Small intestine (tissue), 7 donors: ENCODE measurements around the gene AXL. TPM values are rescaled to one million over a fixed set of nuclear protein-coding genes. Genes with fewer than 3 reads are reported as not detected.
A peak's percentile ranks its signal among the peaks of the same experiment; 100 is the strongest.

Experiments used
- DNase-seq, 2 donors: peaks; one replicate each; pipeline versions ENCODE4 v3.0.0 to v3.0.0-alpha.2; 2013
- FAIRE-seq: peaks from 2 replicates; lab custom pipeline; 2012; peaks lifted over from hg19 to GRCh38; lab: Jason Lieb, UNC
- H3K27ac ChIP-seq, 3 donors: one replicate each; pipeline ENCODE4 v1.5.1; 2013; ENCODE audit warnings: low read length in 2 of 3, mild to moderate bottlenecking in 2 of 3, control low read depth in 1 of 3, inconsistent platforms in 1 of 3, low read depth in 1 of 3, moderate library complexity in 1 of 3
- H3K27me3 ChIP-seq, 3 donors: one replicate each; pipeline ENCODE4 v1.6.1; 2013; ENCODE audit warnings: low read length in 3 of 3, inconsistent platforms in 1 of 3; ENCODE audit not compliant: control insufficient read depth in 3 of 3, insufficient read depth in 3 of 3
- H3K36me3 ChIP-seq, 3 donors: one replicate each; pipeline ENCODE4 v1.6.1; 2013; ENCODE audit warnings: low read length in 3 of 3, inconsistent platforms in 1 of 3, low read depth in 1 of 3, mild to moderate bottlenecking in 1 of 3, moderate library complexity in 1 of 3; ENCODE audit not compliant: control insufficient read depth in 3 of 3, insufficient read depth in 2 of 3
- H3K4me1 ChIP-seq, 3 donors: one replicate each; pipeline ENCODE4 v1.6.1; 2013; ENCODE audit warnings: low read length in 2 of 3, inconsistent platforms in 1 of 3, low read depth in 1 of 3, mild to moderate bottlenecking in 1 of 3, moderate library complexity in 1 of 3; ENCODE audit not compliant: control insufficient read depth in 3 of 3, insufficient read depth in 2 of 3
- H3K4me3 ChIP-seq, 3 donors: one replicate each; pipeline ENCODE4 v1.5.1; 2013; ENCODE audit warnings: low read length in 3 of 3, control low read depth in 1 of 3, inconsistent platforms in 1 of 3, low read depth in 1 of 3, mild to moderate bottlenecking in 1 of 3, moderate library complexity in 1 of 3
- H3K9me3 ChIP-seq, 2 donors: one replicate each; pipeline ENCODE4 v1.6.1; 2013; ENCODE audit warnings: low read depth in 1 of 2, low read length in 1 of 2; ENCODE audit not compliant: control insufficient read depth in 2 of 2, insufficient read depth in 1 of 2
- WGBS, 3 donors: extraction: QIAGEN DNeasy Blood & Tissue Kit; methylation state at CpG; one replicate each; pipeline ENCODE4 v1.1.7; 2013; 5-methylcytosine and 5-hydroxymethylcytosine counted together
- polyA plus RNA-seq, 4 donors: library from polyadenylated mRNA; stranded (reverse) in 3 of 4; unstranded in 1 of 4; fragments of 200-250 nt in 3 of 4; fragments of 120-200 nt in 1 of 4; gene quantifications; one replicate each; pipeline versions ENCODE4 v1.2.1 to v1.2.3, GENCODE V29; 2013
- donor health status: healthy with polysubstance abuse.
- donor health status: control.
- donor health status: control.
- donor health status: Bipolar disorder and iron deficiency.
- donor health status: healthy.

Gene AXL
- polyA plus RNA-seq, 4 donors: 0.67 to 13.4 (median 7.1) TPM

DNA sequence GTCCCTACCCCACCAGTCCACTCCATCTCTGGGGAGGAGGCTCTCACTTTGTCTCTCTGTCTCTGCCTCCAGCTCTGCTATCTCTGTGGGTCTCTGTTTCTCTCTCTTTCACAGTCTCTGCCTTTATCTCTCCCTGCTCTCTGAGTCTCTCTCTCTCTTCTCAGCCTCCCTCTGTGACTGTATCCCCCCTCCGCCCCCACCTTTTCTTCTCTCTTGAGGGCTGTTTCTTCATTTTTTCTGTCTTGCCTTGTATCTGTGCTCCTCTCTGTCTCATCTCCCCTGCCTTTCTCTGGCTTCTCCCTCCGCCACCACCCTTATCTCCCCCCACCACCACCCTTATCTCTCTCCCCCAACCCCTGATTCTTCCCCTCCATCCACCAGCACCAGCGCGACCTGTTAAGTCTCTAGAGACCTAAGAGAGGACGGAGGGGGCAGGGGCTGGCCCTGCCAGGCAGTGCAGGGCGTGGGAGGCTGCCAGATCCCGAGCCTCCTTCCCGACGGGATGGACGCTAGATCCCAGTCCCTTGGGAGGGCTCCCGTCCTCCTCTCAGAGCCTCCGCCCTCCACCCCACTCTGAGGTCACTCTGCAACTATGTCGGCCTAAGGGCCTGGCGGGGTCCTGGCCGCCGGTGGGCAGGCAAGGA is 1.0 kb downstream of the AXL start:
- H3K4me3 ChIP-seq: peak overlapping the region in 2 of 3 donors; percentile 38 to 53
- DNase-seq: no peak
- 28 to 36% (median 35%) methylated on average over 15 to 16 of the region's 16 CpGs for WGBS, 3 donors
- H3K4me1 ChIP-seq: peaks cover 0 to 8% (median 0%) of the 10 kb centered on the region in 3 donors
- no peaks in the 10 kb centered on the region for H3K9me3 ChIP-seq
- H3K27me3 ChIP-seq: peaks cover 0 to 22% (median 0%) of the 10 kb centered on the region in 3 donors
- no peak for FAIRE-seq
- peak overlapping the region; percentile 11 to 88 (median 22) for H3K27ac ChIP-seq
- peaks cover 0 to 21% (median 0%) of the 10 kb centered on the region in 3 donors for H3K36me3 ChIP-seq

DNA sequence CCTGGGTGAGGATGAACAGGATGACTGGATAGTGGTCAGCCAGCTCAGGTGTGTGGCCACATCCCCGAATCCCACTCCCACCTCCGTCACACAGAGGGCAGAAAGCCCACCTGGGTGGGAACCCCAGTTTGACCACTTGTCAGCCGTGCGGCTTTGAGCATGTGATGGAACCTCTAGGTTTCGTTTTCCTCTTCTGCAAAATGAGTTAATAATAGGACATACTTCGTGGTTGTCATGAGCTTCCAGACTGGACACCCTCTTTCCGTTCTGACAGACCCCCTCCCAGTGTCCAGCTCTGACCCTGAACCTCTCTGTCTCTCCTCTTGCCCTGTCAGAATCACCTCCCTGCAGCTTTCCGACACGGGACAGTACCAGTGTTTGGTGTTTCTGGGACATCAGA is 1.8 kb downstream of the AXL start:
- WGBS, 3 donors: 46 to 60% (median 54%) methylated on average over 9 of the region's 9 CpGs
- Histone ChIP-seq H3K27ac (peak overlapping the region in 1 of 3 donors; percentile 88), H3K9me3 (no peaks in the 10 kb centered on the region), H3K27me3 (peaks cover 0 to 22% (median 0%) of the 10 kb centered on the region in 3 donors), H3K36me3 (peaks cover 0 to 21% (median 0%) of the 10 kb centered on the region in 3 donors), H3K4me1 (peaks cover 0 to 11% (median 0%) of the 10 kb centered on the region in 3 donors), H3K4me3 (peak overlapping the region in 1 of 3 donors; percentile 53)
- DNase-seq (no peak), FAIRE-seq (no peak)

DNA sequence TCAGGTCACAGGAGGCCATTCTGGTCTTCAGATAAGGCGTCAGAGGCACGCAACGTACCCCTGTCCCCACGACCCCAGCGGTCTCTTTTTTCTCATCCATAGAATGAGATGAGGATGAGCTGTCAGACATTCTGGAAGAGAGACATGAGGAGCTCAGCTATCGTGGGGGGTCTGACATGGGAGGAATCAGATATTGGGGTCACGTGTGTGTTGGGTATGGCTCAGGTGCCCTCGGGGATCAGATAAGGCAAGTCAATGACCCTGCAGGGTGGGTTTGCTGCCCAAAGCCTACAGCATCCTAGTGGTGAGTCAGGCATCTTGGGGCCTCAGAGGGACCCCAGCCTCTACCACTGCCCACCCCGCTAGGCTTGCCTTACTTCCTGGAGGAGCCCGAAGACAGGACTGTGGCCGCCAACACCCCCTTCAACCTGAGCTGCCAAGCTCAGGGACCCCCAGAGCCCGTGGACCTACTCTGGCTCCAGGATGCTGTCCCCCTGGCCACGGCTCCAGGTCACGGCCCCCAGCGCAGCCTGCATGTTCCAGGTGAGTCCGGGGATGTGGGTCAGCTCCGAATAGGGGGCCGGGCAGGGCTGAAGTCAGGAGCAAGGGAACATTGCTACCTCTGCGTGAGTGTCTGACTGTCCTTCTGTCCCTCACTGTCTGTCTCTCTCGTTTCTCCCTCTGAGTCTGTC is 2.6 kb downstream of the AXL start:
- Histone ChIP-seq H3K9me3 (no peaks in the 10 kb centered on the region), H3K36me3 (peaks cover 0 to 21% (median 0%) of the 10 kb centered on the region in 3 donors), H3K27me3 (peaks cover 0 to 22% (median 0%) of the 10 kb centered on the region in 3 donors), H3K4me1 (peaks cover 0 to 14% (median 0%) of the 10 kb centered on the region in 3 donors), H3K4me3 (no peak overlapping the region), H3K27ac (peak overlapping the region in 1 of 3 donors; percentile 19)
- WGBS, 3 donors: 80 to 89% (median 89%) methylated on average over 20 of the region's 20 CpGs
- DNase-seq (no peak), FAIRE-seq (no peak)

DNA sequence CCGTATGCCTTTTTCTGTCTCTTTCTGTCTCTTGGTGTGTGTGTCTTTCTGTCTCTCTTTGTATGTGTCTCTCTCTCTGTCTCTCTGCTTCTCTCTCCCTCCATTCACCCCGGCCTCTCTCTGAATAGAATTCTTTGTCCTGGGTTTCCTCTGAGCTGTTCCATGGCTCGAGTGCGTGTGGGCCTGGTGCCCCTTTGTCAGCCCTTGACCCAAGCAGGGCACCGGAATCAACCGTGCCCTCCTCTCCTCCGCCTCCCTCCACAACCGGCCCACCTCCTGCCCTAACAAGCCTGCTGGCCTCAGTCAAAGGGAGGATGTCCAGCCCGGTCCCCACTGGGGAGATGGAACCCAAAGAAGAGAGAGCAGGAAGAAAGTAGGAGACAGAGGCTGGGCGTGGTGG is 3.2 kb downstream of the AXL start:
- Histone ChIP-seq H3K36me3 (peaks cover 0 to 21% (median 0%) of the 10 kb centered on the region in 3 donors), H3K27me3 (peaks cover 0 to 22% (median 0%) of the 10 kb centered on the region in 3 donors), H3K4me1 (peaks cover 0 to 19% (median 0%) of the 10 kb centered on the region in 3 donors), H3K27ac (peak overlapping the region in 1 of 3 donors; percentile 19), H3K9me3 (no peaks in the 10 kb centered on the region), H3K4me3 (no peak overlapping the region)
- FAIRE-seq: no peak
- no peak for DNase-seq
- WGBS, 3 donors: 78 to 84% (median 82%) methylated on average over 10 of the region's 10 CpGs

DNA sequence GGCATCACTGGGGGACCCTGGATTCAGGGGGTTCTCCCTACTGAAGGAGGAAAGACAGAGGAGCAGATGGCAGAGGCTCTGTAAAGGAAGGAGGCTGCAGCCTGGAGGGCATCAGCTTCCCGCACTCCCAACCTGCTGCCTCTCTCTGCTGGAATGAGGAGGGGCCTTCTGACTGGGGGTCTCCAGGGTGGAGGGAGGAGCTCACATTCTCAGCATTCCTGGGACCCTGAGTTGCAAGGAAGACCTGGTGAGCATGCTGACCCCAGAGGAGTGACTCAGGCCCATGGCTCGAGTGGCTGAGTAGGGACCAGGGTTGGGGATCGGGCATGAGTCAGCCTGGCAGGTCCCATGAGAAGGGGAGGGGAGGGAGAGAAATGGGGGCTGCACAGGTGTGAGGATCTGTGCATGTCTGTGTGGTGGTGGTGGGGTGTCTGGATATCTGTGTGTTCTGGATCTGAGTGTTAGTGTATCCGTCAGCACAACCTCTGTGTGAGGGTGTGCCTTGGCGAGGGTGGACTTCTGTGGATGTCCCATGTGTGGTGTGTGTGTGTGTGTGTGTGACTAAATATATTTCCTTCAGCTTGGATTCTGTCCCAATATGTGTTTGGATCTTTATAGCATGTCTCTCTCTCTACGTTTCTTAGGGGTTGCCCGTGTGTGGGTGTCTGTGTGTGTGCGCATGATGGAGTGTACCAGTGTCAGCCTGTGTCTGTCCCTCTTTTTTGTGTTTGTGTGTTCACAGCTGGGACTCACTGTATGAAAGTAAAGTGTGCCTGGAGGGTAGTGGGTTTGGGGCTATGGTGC is 4.6 kb downstream of the AXL start:
- peaks cover 0 to 21% (median 0%) of the 10 kb centered on the region in 3 donors for H3K36me3 ChIP-seq
- FAIRE-seq (no peak), DNase-seq (no peak)
- H3K4me3 ChIP-seq: no peak overlapping the region
- H3K9me3 ChIP-seq: no peaks in the 10 kb centered on the region
- peak overlapping the region in 1 of 3 donors; percentile 1 for H3K27ac ChIP-seq
- peaks cover 0 to 21% (median 0%) of the 10 kb centered on the region in 3 donors for H3K4me1 ChIP-seq
- peaks cover 0 to 22% (median 0%) of the 10 kb centered on the region in 3 donors for H3K27me3 ChIP-seq
- 56 to 60% (median 59%) methylated on average over 8 of the region's 8 CpGs for WGBS, 3 donors

DNA sequence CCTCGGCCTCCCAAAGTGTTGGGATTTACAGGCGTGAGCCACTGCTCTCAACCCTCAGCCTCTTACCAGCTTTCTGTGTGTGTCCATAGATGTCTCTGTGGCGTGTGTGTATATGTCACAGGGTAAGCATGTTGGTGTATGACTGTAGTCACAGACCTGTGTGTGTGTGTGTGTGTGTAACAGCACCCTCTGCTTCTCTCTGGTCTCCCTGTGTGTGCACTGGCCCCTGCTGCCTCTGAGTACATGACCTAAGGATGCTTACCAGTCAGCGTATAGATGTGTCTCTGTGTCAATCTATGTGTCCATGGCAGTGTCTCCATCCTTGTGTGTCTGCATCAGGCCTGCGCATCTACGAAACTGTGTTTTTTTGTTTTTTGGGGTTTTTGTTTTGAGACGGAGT is 5.6 kb downstream of the AXL start:
- peak overlapping the region in 1 of 3 donors; percentile 18 for H3K27ac ChIP-seq
- H3K27me3 ChIP-seq: peaks cover 0 to 14% (median 0%) of the 10 kb centered on the region in 3 donors
- peaks cover 0 to 16% (median 0%) of the 10 kb centered on the region in 3 donors for H3K4me1 ChIP-seq
- H3K4me3 ChIP-seq: no peak overlapping the region
- 89 to 91% (median 91%) methylated on average over 7 of the region's 7 CpGs for WGBS, 3 donors
- no peak for FAIRE-seq
- no peak for DNase-seq
- peaks cover 0 to 21% (median 0%) of the 10 kb centered on the region in 3 donors for H3K36me3 ChIP-seq
- no peaks in the 10 kb centered on the region for H3K9me3 ChIP-seq

DNA sequence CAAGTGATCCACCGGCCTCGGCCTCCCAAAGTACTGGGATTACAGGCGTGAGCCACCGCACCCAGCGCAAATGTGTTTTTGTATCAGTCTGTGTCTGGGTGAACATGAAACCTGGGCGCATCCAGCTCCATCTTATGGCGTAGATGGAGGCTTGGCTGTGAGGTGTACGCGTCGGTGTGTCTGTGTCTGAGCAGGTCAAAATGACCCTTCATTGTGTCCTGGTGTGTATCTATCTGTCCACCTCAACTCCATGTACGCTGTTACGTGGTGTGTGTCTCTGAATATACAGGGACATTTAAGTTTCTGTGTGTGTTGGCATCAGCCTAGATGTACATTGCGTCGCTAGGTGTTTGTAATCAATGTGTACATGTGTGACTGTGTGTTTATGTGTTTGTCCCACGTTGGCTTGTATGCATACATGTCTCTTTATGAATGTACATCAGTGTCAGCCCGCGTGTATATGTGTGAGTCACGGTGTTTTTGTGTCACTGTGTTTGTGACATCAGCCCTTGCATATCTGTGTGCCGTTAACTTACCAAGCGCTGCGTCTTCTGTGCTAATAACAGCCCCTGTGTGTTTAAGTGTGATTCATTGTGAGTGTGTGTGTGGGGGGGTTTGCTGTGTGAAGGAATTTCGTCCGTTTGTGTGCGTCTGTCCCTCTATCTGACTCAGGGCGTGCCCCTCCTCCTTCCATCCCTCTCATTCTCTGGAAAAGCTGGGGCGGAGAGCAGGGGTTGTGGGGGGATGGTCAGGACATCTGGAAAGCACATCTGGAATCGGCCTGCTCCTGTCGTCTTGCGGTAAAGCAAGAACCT is 6.4 kb downstream of the AXL start:
- FAIRE-seq (no peak), DNase-seq (peak; percentile 24 to 80)
- H3K4me1 ChIP-seq: peaks cover 0 to 16% (median 0%) of the 10 kb centered on the region in 3 donors
- H3K4me3 ChIP-seq: peak overlapping the region in 2 of 3 donors; percentile 49 to 52
- H3K36me3 ChIP-seq: peaks cover 0 to 19% (median 0%) of the 10 kb centered on the region in 3 donors
- no peaks in the 10 kb centered on the region for H3K9me3 ChIP-seq
- H3K27me3 ChIP-seq: peaks cover 0 to 6% (median 0%) of the 10 kb centered on the region in 3 donors
- WGBS, 3 donors: 49 to 52% (median 52%) methylated on average over 29 of the region's 29 CpGs
- peak overlapping the region; percentile 45 to 87 (median 84) for H3K27ac ChIP-seq
